Measurements from ENCODE around the gene RFTN1.

The RFTN1 gene

GRCh38 chr3:16399473-16399872, 114.0 kb downstream of the RFTN1 start:
- no peak for DNase-seq

- no peak for DNase-seq
These were observed 114.9 kb downstream of the RFTN1 start for GRCh38 chr3:16398648-16399047.

- no peak for DNase-seq
These were observed 117.3 kb downstream of the RFTN1 start for GRCh38 chr3:16396202-16396601.

- DNase-seq, result no peak
These were observed 118.3 kb downstream of the RFTN1 start for GRCh38 chr3:16395212-16395611.

- no peak for DNase-seq
These were observed 118.9 kb downstream of the RFTN1 start for GRCh38 chr3:16394639-16395038.

GRCh38 chr3:16392717-16393116, 120.8 kb downstream of the RFTN1 start:
- DNase-seq, result no peak

- DNase-seq, result no peak
These were observed 121.4 kb downstream of the RFTN1 start for GRCh38 chr3:16392065-16392464.

- DNase-seq, result no peak
These were observed 122.9 kb downstream of the RFTN1 start for GRCh38 chr3:16390581-16390980.

- DNase-seq, result no peak
These were observed 124.6 kb downstream of the RFTN1 start for GRCh38 chr3:16388850-16389441.

- DNase-seq, result no peak
These were observed 126.9 kb downstream of the RFTN1 start for GRCh38 chr3:16386561-16386960.

GRCh38 chr3:16385151-16385550, 128.3 kb downstream of the RFTN1 start:
- DNase-seq, result no peak

GRCh38 chr3:16383864-16384263, 129.6 kb downstream of the RFTN1 start:
- DNase-seq, result no peak

- no peak for DNase-seq
These were observed 130.7 kb downstream of the RFTN1 start for GRCh38 chr3:16382845-16383244.

GRCh38 chr3:16381426-16381825, 132.1 kb downstream of the RFTN1 start:
- DNase-seq, result no peak

GRCh38 chr3:16380421-16380820, 133.1 kb downstream of the RFTN1 start:
- no peak for DNase-seq

GRCh38 chr3:16379838-16380237, 133.7 kb downstream of the RFTN1 start:
- DNase-seq, result no peak

- no peak for DNase-seq
These were observed 134.6 kb downstream of the RFTN1 start for GRCh38 chr3:16378920-16379319.

GRCh38 chr3:16378415-16378814, 135.1 kb downstream of the RFTN1 start:
- DNase-seq, result no peak

GRCh38 chr3:16377847-16378302, 135.6 kb downstream of the RFTN1 start:
- DNase-seq, result no peak

GRCh38 chr3:16377196-16377595, 136.3 kb downstream of the RFTN1 start:
- DNase-seq, result no peak

- DNase-seq, result no peak
These were observed 137.6 kb downstream of the RFTN1 start for GRCh38 chr3:16375891-16376290.

GRCh38 chr3:16374935-16375245, 138.6 kb downstream of the RFTN1 start:
- no peak for DNase-seq

- DNase-seq, result no peak
These were observed 139.2 kb downstream of the RFTN1 start for GRCh38 chr3:16374047-16374934.

- DNase-seq, result no peak
These were observed 140.1 kb downstream of the RFTN1 start for GRCh38 chr3:16373341-16373946.

All from NCI-H748 treated with DMSO at 0.1 percent for 48 hours (cell line).